ENCODE results near the gene RPRD2.
"Not testable (repeated sequence)": the region's sequence is repeated elsewhere in the genome, so short reads cannot be mapped to it uniquely, and the experiment has no call there.

RPRD2 gene

DNA sequence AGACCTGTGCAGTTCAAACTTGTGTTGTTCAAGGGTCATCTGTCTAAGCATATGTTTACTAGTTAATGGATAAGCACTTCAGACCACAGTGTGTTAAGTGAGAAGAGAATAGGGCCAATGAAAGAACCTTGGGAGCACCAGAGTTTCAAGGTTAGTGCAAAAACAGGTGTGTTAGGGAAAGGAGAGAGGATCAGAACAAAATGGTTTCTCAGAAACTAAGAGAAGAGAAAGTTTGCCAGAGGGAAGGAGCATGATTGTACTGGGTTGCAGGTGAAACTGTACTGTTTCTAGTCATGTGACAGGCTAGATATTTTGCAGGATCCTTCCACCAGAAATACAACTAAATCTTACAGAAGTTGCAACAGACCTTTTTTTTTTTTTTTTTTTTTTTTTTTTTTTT lies 23.3 kb downstream of the RPRD2 start:
- H3K27ac ChIP-seq: no peak overlapping the region
- DNase-seq (ENCODE audit: low read depth, low spot score): no peak

DNA sequence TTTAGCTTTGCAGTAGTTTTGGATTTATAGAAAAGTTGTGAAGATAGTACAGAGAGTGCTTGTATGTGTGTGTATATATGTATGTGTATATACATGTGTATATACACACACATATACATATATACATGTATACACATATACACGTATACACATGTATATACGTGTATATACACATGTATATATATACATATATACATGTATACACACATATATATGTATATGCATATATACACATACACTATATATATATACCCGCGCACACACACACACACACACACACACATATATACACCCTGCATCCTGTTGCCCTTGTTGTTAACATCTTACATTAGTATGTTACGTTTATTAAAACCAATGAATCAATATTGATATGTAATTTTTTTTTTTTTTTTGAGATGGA lies 24.3 kb downstream of the RPRD2 start:
- H3K27ac ChIP-seq: no peak overlapping the region

DNA sequence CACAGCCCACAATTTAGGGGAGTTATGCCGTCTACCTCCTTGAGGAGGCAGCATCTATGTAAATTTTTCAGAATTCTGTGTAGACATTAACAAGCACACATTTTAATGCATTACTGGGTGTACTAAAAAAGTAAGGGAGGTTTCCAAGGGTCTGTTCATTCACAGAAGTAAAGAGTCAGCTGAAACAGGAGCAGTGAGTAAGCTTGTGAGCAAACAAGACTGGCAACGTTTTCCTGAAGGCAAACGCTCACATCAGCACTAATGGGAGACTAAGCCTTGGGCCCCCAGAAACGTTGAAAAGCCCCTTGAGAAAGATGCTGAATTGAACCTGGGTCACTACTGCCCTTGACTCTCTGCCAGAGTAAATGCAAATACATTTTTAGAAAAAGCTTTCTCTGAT lies 25.7 kb downstream of the RPRD2 start:
- no peak for DNase-seq (ENCODE audit: low read depth, low spot score)
- H3K27ac ChIP-seq: no peak overlapping the region

More for the DNA sequence above, 24.3 kb downstream of the RPRD2 start:
- DNase-seq (ENCODE audit: low read depth, low spot score): no peak

DNA sequence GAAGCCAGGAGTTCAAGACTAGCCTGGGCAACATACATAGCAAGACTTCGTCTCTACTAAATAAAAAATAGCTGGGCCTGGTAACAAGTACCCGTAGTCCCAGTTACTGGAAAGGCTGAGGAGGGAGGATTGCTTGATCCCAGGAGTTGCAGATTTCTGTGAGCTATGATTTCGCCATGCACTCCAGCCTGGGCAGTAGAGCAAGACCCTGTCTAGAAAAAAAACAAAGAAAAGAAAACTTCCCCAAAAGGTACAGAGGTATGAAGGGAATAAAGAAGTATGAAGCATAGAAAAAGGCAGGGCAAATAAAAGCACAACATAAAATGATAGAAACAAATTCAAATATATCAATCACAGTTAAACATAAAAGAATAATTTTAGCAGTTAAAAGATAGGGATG lies 28.7 kb downstream of the RPRD2 start:
- no peak for DNase-seq (ENCODE audit: low read depth, low spot score)
- H3K27ac ChIP-seq: no peak overlapping the region

DNA sequence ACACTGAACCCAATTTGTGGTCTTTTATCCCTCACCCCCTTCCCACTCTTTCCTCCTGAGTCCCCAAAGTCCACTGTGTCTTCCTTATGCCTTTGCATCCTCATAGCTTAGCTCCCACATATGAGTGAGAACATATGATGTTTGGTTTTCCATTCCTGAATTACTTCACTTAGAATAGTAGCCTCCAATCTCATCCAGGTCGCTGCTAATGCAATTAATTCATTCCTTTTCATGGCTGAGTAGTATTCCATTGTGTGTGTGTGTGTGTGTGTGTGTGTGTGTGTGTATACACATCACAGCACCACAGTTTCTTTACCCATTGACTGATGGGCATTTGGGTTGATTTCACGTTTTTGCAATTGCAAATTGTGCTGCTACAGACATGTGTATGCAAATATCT lies 31.2 kb downstream of the RPRD2 start:
- DNase-seq (ENCODE audit: low read depth, low spot score); H3K27ac ChIP-seq: not testable (repeated sequence)

DNA sequence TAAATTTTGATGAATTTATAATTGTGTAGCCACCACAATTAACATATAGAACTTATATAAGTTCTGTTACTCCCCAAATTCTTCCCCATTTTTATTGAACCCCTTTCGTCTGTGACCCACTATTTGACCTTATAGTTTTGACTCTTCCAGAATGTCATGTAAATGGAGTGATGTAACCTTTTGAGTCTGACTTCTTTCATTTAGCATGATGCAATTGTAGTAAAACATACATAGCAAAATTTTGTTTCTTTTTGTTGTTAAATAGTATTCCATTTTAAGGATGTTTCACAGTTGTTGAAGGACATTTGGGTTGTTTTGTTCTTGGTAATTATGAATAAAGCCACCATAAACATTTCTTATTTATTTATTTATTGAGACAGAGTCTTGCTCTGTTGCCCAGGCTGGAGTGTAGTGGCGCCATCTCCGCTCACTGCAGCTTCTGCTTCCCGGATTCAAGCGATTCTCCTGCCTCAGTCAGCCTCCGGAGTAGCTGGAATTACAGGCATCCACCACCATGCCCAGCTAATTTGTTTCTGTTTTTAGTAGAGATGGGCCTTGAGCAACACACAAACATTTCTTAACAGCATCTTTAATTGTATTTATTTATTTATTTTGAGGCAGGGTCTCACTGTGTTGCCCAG lies 33.6 kb downstream of the RPRD2 start:
- DNase-seq (ENCODE audit: low read depth, low spot score): no peak
- no peak overlapping the region for H3K27ac ChIP-seq

DNA sequence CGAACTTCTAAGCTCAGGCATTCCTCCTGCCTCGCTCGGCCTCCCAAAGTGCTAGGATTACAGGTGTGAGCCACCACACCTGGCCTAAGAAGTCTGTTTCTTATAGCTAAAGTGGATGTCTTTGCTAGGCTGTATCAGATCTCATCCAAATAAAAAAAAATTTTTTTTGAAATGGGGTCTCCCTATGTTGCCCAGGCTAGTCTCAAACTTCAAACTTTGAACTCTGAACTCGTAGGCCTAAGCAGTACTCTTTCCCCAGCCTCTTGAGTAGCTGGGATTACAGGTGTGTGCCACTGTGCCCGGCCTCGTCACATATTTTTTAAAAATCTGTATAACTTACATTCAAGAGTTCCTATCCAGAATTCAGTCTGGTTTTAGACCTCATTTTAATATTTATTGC lies 40.5 kb downstream of the RPRD2 start:
- DNase-seq (ENCODE audit: low read depth, low spot score): no peak
- no peak overlapping the region for H3K27ac ChIP-seq

DNA sequence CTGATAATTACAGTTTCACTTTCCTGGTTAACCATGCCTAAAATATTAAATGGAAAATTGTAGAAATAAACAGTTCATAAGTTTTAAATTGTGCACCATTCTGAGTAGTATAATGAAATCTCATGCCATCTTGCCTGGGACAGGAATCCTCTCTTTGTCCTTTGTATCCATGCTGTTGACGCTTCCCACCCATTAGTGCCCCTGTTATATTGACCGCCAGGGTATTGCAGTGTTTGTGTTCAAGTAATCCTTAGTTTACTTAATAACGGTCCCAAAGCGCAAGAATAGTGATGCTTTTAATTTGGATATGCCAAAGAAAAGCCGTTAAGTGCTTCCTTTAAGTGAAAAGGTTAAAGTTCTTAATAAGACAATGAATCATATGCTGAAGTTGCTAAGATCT lies 41.7 kb downstream of the RPRD2 start:
- no peak overlapping the region for H3K27ac ChIP-seq
- no peak for DNase-seq (ENCODE audit: low read depth, low spot score)

DNA sequence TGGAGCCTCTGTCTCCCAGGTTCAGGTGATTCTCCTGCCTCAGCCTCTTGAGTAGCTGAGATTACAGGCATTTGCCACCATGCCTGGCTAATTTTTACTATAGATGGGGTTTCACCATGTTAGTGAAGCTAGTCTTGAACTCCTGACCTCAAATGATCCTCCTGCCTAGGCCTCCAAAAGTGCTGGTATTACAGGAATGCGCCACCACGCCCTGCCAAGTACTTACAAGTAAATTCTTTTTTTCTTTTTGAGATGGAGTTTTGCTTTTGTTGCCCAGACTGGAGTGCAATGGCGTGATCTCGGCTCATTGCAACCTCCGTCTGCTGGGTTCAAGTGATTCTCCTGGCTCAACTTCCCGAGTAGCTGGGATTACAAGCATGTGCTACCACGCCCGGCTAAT lies 42.5 kb downstream of the RPRD2 start:
- DNase-seq (ENCODE audit: low read depth, low spot score): no peak
- no peak overlapping the region for H3K27ac ChIP-seq

DNA sequence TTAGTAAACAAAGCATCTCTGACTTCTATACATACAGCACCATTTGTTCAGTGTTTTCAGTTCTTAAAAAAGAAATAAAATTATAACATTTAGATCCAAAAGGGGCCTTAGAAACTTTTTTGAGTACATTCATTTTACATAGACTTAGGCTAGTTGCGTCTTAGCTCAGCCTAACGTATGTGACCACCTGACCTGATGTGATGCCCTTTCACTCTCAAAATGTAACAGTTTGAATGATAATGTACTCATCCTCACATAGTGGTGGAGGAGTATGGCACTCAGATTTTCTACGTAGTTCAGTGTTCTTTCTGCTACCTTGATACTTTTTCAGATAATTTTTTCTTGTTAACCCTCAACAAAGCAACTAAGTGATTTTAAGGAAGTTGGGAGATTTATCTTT lies 43.4 kb downstream of the RPRD2 start:
- DNase-seq (ENCODE audit: low read depth, low spot score): no peak
- no peak overlapping the region for H3K27ac ChIP-seq

DNA sequence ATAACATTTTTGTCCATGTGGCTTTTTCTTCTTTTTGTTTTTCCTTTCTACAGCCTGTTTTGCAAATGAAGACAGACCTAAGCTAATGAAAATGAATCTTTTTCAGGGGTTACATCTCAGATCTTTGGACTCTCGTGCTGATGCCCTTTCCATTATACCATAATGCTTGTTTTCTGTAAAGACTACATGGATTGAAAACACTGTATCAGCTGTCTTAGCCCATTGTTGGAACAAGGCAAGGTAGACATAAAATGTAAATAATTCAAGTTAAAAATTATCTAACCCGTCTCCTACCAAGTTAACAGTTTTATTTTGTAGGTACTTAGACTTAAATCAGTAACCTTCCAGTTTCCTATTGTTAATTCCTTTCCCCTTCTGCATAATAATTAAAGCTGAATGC lies 44.9 kb downstream of the RPRD2 start:
- no peak overlapping the region for H3K27ac ChIP-seq
- no peak for DNase-seq (ENCODE audit: low read depth, low spot score)

DNA sequence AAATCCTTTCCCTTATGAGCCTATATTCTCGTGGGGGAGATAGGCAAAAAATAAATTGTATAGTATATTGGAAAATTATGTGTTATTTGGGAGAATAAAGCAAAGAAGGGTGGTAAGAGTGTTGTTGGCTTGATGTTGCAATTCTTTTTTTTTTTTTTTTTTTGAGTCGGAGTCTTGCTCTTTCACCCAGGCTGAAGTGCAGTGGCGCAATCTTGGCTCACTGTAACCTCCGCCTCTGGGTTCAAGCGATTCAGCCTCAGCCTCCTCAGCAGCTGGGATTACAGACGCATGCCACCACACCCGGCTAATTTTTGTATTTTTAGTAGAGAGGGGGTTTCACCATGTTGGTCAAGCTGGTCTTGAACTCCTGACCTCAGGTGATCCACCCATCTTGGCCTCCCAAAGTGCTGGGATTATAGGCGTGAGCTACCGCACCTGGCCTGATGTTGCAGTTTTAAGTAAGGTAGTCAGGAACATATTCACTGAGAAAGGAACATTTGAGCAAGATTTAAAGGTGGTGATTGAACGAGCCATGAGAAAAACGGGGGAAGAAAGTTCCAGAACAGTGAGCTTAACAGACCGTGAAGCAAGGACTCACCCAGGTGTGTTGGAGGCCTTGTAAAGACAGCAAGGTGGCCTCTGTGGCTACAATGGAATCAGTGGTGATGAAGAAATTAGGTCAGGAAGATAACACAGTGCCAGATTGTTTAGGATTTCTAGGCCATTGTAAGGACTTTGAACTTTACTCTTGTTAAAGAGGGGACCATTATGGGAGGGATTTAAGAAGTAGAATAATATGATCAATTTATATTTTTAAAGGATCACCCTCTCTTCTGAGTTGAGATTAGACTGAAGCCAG lies 45.8 kb downstream of the RPRD2 start:
- DNase-seq (ENCODE audit: low read depth, low spot score): no peak
- H3K27ac ChIP-seq: no peak overlapping the region

DNA sequence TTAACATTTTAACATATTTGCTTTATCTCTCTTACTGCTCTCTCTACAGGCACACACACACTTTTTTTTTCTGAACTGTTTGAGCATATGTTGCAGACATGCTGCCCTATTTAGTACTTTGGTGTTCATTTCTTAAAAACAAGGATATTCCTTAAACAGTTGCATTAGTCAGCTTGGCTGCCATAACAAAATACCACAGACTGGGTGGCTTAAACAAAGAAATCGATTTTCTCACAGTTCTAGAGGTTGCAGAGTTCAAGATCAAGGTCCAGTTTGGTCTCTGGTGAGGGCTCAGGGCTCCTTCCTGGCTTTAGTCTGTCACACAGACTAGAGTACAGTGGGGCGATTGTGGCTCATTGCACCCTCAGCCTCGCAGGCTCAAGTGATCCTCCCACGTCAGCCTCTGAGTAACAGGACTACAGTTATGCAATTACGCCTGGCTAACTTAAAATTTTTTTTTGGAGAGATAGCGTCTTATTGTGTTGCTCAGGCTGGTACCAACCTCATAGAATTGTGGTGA lies 46.7 kb downstream of the RPRD2 start:
- H3K27ac ChIP-seq: no peak overlapping the region
- no peak for DNase-seq (ENCODE audit: low read depth, low spot score)

DNA sequence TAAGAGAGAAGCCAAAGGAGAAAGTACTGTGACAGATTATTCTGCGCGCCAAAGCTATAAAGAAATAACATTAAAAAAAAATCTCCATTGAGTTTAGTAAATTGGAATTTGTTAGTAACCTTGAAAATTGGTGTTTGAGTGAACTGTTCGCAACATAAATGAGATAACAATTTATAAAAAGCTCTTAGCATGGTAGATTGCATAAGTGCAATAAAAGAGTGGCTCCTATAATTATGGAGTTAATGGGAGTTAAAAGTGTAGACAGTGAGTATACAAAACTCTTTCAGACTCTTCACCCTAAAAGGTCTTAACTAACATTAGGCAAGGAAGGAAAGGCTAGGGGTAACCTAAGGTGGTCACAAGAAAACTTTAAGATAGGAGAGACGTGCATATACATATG lies 50.6 kb downstream of the RPRD2 start:
- no peak overlapping the region for H3K27ac ChIP-seq
- no peak for DNase-seq (ENCODE audit: low read depth, low spot score)

DNA sequence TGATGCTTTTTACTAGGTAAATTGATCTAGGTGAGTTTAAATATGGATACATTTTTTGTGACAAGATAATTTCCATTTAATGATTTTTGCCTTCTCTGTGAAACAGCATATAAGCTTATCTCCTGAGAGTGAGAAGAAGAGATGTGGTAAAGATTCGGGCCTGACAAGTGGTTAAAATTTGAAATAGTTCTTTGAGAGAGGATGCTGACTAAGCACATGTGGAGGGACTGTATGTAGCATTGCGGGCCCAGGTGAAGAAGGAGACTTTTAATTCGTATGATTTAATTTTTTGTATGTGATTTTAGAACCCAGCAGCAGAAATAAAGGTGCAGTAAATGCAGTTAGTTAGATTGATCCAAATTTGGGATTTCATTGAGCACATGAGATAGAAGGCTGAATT lies 51.9 kb downstream of the RPRD2 start:
- no peak for DNase-seq (ENCODE audit: low read depth, low spot score)
- no peak overlapping the region for H3K27ac ChIP-seq

DNA sequence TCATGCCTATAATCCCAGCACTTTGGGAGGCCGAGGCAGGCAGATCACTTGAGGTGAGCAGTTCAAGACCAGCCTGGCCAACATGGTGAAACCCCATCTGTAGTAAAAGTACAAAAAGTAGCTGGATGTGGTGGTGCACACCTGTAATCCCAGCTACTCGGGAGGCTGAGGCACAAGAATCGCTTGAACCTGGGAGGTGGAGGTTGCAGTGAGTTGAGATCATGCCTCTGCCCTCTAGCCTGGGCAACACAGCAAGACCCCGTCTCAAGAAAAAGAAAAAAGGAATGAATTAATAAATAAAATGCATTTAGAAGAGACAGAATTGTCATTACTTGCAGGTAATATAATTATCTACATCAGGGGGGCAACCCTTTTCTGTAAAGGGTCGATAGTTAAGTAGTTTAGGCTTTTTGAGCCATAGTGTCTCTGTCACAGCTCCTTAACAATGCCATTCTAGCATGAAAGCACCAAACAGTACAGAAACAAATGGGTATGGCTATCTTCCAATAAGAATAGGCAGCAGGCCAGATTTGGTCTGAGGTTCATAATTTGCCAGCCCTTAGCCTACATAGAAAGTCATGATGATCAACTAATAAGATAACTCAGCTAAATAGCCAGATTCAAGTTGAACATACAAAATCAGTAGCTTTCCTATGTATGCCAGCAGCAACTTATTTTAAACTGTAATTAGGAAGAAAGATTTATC lies 56.8 kb downstream of the RPRD2 start:
- no peak overlapping the region for H3K27ac ChIP-seq
- no peak for DNase-seq (ENCODE audit: low read depth, low spot score)

DNA sequence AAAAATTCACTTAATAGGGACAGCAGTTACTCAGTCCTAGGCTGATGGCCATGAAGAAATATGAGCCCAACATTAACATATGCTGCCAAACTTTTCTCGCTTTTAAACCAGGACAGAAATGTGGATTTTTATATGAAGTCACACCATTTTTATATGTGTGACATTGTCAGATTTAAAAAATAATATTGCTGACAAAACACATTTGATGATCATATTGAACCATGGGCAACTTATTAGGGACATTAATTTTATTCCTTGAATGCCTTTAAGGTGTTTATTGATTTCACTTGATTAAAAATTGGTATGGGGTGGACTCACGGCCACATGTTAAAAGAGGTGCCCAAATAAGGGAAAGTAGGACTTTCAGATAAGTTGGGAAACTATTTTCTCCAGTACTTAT lies 58.6 kb downstream of the RPRD2 start:
- DNase-seq (ENCODE audit: low read depth, low spot score): no peak
- H3K27ac ChIP-seq: no peak overlapping the region

DNA sequence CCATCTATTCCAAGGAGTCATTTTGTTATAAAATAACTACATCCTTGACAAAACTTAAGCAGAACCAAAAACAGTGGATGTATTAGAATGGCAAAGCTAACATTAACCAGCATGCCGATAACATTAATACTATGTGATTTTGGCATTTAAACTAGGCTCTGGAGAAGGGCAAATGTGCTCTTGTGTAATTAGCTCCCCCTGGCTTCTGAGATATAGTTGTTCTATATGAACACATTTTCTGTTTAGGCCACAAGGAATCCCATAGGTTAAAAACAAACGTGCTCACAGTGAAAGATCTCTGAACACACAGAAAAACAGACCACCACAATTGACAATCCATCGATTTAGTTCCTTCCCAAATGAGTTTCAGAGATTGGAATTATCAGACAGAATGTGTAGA lies 65.9 kb downstream of the RPRD2 start:
- no peak for DNase-seq (ENCODE audit: low read depth, low spot score)
- no peak overlapping the region for H3K27ac ChIP-seq

DNA sequence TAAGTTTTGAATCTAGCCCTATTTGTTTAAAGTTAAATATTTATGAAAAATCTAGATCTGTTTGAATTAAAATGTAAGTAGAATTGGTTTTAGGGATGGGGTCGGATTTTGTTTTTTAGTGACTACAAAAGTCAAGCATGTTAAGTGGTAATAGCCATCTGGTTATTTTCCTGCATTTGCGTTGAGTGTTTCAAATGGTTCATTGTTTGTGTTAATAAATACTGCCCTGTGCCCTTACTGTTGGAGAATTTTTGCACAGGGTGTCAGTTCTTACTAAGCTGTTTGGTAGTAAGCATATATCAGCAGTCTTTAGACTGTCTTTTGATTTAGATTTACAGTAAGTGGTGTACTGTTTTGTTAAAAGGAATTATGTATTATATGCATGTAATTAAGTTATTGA lies 77.2 kb downstream of the RPRD2 start:
- no peak overlapping the region for H3K27ac ChIP-seq
- no peak for DNase-seq (ENCODE audit: low read depth, low spot score)

DNA sequence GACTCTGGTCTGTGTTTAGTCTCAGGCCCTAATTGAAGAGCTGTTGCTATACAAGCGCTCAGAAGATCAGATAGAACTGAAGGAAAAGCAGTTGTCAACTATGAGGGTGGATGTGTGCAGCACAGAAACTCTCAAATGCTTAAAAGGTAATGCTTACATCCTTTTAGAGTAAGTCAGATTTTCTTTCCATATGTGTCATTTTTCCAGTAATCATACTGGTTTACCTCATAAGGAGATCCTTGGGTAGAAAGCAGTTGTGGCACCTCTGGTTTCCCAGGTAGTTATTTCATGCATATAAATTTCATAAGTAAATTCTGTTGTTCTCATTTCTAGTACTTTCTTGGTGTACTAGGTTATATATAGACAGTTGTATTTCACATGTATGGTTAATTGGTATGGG lies 80.3 kb downstream of the RPRD2 start:
- no peak for DNase-seq (ENCODE audit: low read depth, low spot score)

DNA sequence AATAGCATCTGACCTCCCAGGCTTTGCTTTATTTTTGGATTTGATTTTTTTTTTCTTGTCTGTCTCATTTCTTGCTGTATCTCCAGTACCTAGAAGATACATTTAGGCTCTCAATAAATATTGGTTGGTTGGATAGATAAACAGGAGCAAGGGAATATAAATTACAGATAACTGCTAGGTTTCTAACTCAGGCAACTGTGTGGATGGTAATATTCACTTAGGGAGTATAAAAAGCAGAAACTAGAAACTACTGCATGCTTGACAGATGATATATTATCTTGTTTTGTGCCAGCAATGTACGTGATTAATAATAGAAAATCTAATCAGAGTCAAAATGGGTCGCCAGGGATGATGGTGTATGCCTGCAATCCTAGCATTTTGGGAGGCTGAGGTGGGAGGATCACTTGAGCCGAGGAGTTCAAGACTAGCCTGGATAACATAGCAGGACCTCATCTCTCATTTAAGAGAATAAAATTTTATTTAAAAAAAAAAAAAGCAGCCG lies 92.2 kb downstream of the RPRD2 start:
- H3K27ac ChIP-seq: no peak overlapping the region
- DNase-seq (ENCODE audit: low read depth, low spot score): no peak

More for the DNA sequence above, 80.3 kb downstream of the RPRD2 start:
- no peak overlapping the region for H3K27ac ChIP-seq
